ENCODE data around the gene MAGI3. TPM values are rescaled to one million over a fixed set of nuclear protein-coding genes. Genes with fewer than 3 reads are reported as not detected.

Gene MAGI3
- polyA plus RNA-seq, 1 donor from 2014 or later: 10.8 TPM

DNA sequence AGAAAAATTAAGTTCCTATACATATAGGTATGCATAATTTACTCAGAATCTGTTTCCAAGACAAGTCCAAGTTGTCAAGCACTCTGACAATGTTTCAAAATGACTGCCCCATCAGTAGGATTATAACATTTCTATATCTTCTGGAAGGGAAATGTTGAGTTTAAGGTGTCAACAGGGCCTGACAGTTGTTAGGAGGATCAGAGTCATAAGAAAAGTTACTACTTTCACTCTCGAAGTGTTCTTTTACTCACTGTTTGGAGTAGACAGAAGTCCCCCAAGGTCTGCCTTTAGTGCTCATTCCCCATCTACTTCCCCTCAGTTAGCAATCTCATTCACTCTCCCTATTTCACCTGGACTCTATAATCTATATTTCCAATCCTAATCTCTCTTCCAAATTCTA lies 20.6 kb upstream of the MAGI3 start:
- Histone ChIP-seq H3K9me3 (ENCODE audit: low read length) (no peaks in the 10 kb centered on the region), H3F3A (ENCODE audit: insufficient read depth, low read length, poor library complexity, severe bottlenecking) (no peaks in the 10 kb centered on the region), H3K9ac (ENCODE audit: low read length) (no peak overlapping the region), H4K20me1 (ENCODE audit: insufficient read depth) (no peaks in the 10 kb centered on the region), H3K79me2 (replicated peaks; ENCODE audit: insufficient read depth, low read length) (no peaks in the 10 kb centered on the region), H3K36me3 (ENCODE audit: insufficient read depth, low read length) (no peaks in the 10 kb centered on the region), H3K9me2 (ENCODE audit: insufficient read depth, low read length) (no peaks in the 10 kb centered on the region), H3K4me2 (ENCODE audit: low read length) (no peak overlapping the region), H3K27ac (ENCODE audit: low read length) (no peak overlapping the region), H3K4me3 (ENCODE audit: low read length) (no peak overlapping the region), H2AFZ (ENCODE audit: low read depth, low read length) (no peak overlapping the region), H3K27me3 (ENCODE audit: insufficient read depth, low read depth, low read length) (no peaks in the 10 kb centered on the region)
- no peak for TF ChIP-seq EZH2 (IDR thresholded peaks at IDR 0.05; ENCODE audit: borderline replicate concordance, insufficient read depth, low read length, poor library complexity, severe bottlenecking)
- no peak for TF ChIP-seq SMC3 (conservative IDR thresholded peaks at IDR 0.05; ENCODE audit: poor library complexity)
- TF ChIP-seq MXI1 (conservative IDR thresholded peaks at IDR 0.05; ENCODE audit: poor library complexity, severe bottlenecking): no peak
- no peak for TF ChIP-seq RAD21 (conservative IDR thresholded peaks at IDR 0.05)
- TF ChIP-seq, protein P1, sequence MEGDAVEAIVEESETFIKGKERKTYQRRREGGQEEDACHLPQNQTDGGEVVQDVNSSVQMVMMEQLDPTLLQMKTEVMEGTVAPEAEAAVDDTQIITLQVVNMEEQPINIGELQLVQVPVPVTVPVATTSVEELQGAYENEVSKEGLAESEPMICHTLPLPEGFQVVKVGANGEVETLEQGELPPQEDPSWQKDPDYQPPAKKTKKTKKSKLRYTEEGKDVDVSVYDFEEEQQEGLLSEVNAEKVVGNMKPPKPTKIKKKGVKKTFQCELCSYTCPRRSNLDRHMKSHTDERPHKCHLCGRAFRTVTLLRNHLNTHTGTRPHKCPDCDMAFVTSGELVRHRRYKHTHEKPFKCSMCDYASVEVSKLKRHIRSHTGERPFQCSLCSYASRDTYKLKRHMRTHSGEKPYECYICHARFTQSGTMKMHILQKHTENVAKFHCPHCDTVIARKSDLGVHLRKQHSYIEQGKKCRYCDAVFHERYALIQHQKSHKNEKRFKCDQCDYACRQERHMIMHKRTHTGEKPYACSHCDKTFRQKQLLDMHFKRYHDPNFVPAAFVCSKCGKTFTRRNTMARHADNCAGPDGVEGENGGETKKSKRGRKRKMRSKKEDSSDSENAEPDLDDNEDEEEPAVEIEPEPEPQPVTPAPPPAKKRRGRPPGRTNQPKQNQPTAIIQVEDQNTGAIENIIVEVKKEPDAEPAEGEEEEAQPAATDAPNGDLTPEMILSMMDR (IDR thresholded peaks at IDR 0.05; ENCODE audit: poor library complexity, severe bottlenecking): no peak
- TF ChIP-seq TAF1 (IDR thresholded peaks at IDR 0.05; ENCODE audit: low read depth): no peak
- TF ChIP-seq POLR2AphosphoS5 (IDR thresholded peaks at IDR 0.05): no peak
- TF ChIP-seq, protein P2, sequence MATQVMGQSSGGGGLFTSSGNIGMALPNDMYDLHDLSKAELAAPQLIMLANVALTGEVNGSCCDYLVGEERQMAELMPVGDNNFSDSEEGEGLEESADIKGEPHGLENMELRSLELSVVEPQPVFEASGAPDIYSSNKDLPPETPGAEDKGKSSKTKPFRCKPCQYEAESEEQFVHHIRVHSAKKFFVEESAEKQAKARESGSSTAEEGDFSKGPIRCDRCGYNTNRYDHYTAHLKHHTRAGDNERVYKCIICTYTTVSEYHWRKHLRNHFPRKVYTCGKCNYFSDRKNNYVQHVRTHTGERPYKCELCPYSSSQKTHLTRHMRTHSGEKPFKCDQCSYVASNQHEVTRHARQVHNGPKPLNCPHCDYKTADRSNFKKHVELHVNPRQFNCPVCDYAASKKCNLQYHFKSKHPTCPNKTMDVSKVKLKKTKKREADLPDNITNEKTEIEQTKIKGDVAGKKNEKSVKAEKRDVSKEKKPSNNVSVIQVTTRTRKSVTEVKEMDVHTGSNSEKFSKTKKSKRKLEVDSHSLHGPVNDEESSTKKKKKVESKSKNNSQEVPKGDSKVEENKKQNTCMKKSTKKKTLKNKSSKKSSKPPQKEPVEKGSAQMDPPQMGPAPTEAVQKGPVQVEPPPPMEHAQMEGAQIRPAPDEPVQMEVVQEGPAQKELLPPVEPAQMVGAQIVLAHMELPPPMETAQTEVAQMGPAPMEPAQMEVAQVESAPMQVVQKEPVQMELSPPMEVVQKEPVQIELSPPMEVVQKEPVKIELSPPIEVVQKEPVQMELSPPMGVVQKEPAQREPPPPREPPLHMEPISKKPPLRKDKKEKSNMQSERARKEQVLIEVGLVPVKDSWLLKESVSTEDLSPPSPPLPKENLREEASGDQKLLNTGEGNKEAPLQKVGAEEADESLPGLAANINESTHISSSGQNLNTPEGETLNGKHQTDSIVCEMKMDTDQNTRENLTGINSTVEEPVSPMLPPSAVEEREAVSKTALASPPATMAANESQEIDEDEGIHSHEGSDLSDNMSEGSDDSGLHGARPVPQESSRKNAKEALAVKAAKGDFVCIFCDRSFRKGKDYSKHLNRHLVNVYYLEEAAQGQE (IDR thresholded peaks at IDR 0.05; ENCODE audit: borderline replicate concordance): no peak
- TF ChIP-seq EP300 (conservative IDR thresholded peaks at IDR 0.05; ENCODE audit: poor library complexity, severe bottlenecking): no peak

DNA sequence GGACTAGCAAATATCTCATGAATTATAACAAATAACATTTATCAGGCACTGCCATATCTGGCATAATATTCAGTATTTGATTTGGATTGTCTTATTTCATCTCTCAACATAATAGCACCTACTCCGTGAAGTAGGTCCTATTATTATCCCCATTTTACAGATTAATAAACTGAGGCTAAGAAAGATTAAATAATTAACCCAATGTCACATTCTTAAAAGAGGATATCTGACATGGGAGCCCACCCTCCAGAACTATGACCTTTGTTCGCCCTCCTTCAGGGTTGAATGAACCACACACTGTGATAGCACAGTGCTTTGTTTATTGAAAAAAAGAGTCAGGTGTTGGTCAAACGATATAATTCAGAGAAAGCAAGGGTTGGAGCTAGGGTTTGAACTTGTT lies 19.4 kb upstream of the MAGI3 start:
- Histone ChIP-seq H3K27me3 (ENCODE audit: insufficient read depth, low read depth, low read length) (no peaks in the 10 kb centered on the region), H3K27ac (ENCODE audit: low read length) (no peak overlapping the region), H2AFZ (ENCODE audit: low read depth, low read length) (no peak overlapping the region), H3K79me2 (replicated peaks; ENCODE audit: insufficient read depth, low read length) (no peaks in the 10 kb centered on the region), H3K4me2 (ENCODE audit: low read length) (no peak overlapping the region), H3K36me3 (ENCODE audit: insufficient read depth, low read length) (no peaks in the 10 kb centered on the region), H3K4me3 (ENCODE audit: low read length) (no peak overlapping the region), H3K9me3 (ENCODE audit: low read length) (no peaks in the 10 kb centered on the region), H3F3A (ENCODE audit: insufficient read depth, low read length, poor library complexity, severe bottlenecking) (no peaks in the 10 kb centered on the region), H3K9ac (ENCODE audit: low read length) (no peak overlapping the region), H4K20me1 (ENCODE audit: insufficient read depth) (no peaks in the 10 kb centered on the region), H3K9me2 (ENCODE audit: insufficient read depth, low read length) (no peaks in the 10 kb centered on the region)
- TF ChIP-seq SMC3 (conservative IDR thresholded peaks at IDR 0.05; ENCODE audit: poor library complexity): no peak
- no peak for TF ChIP-seq EP300 (conservative IDR thresholded peaks at IDR 0.05; ENCODE audit: poor library complexity, severe bottlenecking)
- TF ChIP-seq RAD21 (conservative IDR thresholded peaks at IDR 0.05): no peak
- TF ChIP-seq, protein P2 (IDR thresholded peaks at IDR 0.05; ENCODE audit: borderline replicate concordance): no peak
- TF ChIP-seq, protein P1 (IDR thresholded peaks at IDR 0.05; ENCODE audit: poor library complexity, severe bottlenecking): no peak
- no peak for TF ChIP-seq TAF1 (IDR thresholded peaks at IDR 0.05; ENCODE audit: low read depth)
- TF ChIP-seq POLR2AphosphoS5 (IDR thresholded peaks at IDR 0.05): no peak
- no peak for TF ChIP-seq EZH2 (IDR thresholded peaks at IDR 0.05; ENCODE audit: borderline replicate concordance, insufficient read depth, low read length, poor library complexity, severe bottlenecking)
- TF ChIP-seq MXI1 (conservative IDR thresholded peaks at IDR 0.05; ENCODE audit: poor library complexity, severe bottlenecking): no peak

All from neural cell (in vitro differentiated cells).